HCT116 (cell line): ENCODE measurements around the gene PLCB3. TPM values are rescaled to one million over a fixed set of nuclear protein-coding genes. Genes with fewer than 3 reads are reported as not detected.

Experiments used
- ATAC-seq: fragments of 200-7000 bp; cut with Tn5 transposase; 2 replicates; pipeline ENCODE4 v1.9.1; 2020; ENCODE audit warnings: mild to moderate bottlenecking, moderate library complexity
- BruUV-seq: library from RNA; stranded (reverse); fragments of 400-500 nt; replicated peaks from 2 replicates; lab custom pipeline; 2021; lab: Mats Ljungman, UMichigan
- CTCF ChIA-PET: fragments of 300-600 bp; sonication (Branson Sonifier 250); formaldehyde crosslinking; loops from one replicate; lab custom pipeline; 2021; ENCODE audit warnings: antibody characterized with exemption; lab: Charles Lee
- POLR2A ChIA-PET: fragments of 300-600, 350-600 bp; sonication (Branson Sonifier 250); formaldehyde crosslinking; loops from one replicate; lab custom pipeline; 2021; ENCODE audit warnings: antibody characterized with exemption; lab: Charles Lee
- RAD21 ChIA-PET, 2 experiments: fragments of 300-600 bp; sonication (Branson Sonifier 250); formaldehyde crosslinking; loops; one replicate each; lab custom pipeline; 2023; ENCODE audit warnings: low total read pairs in 2 of 2; ENCODE audit not compliant: uncharacterized antibody in 2 of 2, unreplicated experiment in 2 of 2, low non-redundant PET in 1 of 2; lab: Charles Lee
- DNase-seq: peaks from one replicate; pipeline ENCODE4 v3.0.0-alpha.2; 2010; ENCODE audit warnings: low read depth, low spot score
- H2AFZ ChIP-seq: fragments of 200-600 bp; shearing (Covaris generic), sonication (generic); 2 replicates; pipeline ENCODE4 v1.6.1; 2017; ENCODE audit warnings: low read depth, mixed run types, mixed read lengths, antibody characterized with exemption, low read length; ENCODE audit not compliant: poor library complexity, severe bottlenecking
- H3K27ac ChIP-seq: 2 replicates; pipeline ENCODE4 v1.5.1; 2012; ENCODE audit warnings: low read depth, low read length
- H3K27me3 ChIP-seq: fragments of 200-600 bp; sonication (generic); 2 replicates; pipeline ENCODE4 v1.6.1; 2016; ENCODE audit warnings: mixed run types, low read length, mixed read lengths; ENCODE audit not compliant: insufficient read depth
- H3K36me3 ChIP-seq, 2 experiments: fragments of 200-500 bp in 1 of 2; fragments of 200-600 bp in 1 of 2; sonication (Bioruptor generic) in 1 of 2; sonication (generic) in 1 of 2; 2 replicates each; pipeline versions ENCODE4 v1.5.1 to v1.6.1; 2014 to 2016; ENCODE audit warnings: low read length in 2 of 2, inconsistent platforms in 1 of 2, mixed read lengths in 1 of 2, mixed run types in 1 of 2; ENCODE audit not compliant: insufficient read depth in 2 of 2, control insufficient read depth in 1 of 2
- H3K4me1 ChIP-seq, 2 experiments: fragments of 200-600 bp in 1 of 2; sonication (generic) in 1 of 2; 2 replicates each; pipeline versions ENCODE4 v1.5.1 to v1.6.1; 2012 to 2017; ENCODE audit warnings: low read length in 2 of 2, inconsistent platforms in 1 of 2, mild to moderate bottlenecking in 1 of 2, mixed read lengths in 1 of 2, mixed run types in 1 of 2, moderate library complexity in 1 of 2; ENCODE audit not compliant: insufficient read depth in 2 of 2, control insufficient read depth in 1 of 2
- H3K4me2 ChIP-seq: fragments of 200-600 bp; sonication (generic); 2 replicates; pipeline ENCODE4 v1.6.1; 2017; ENCODE audit warnings: mixed run types, low read length, mixed read lengths
- H3K4me3 ChIP-seq, 2 experiments: fragments of 200-600 bp in 1 of 2; sonication (generic) in 1 of 2; replicated peaks in 1 of 2; 2 replicates each; pipeline ENCODE4 v1.5.1; 2011 to 2016; ENCODE audit warnings: low read length in 2 of 2, control low read depth in 1 of 2, low read depth in 1 of 2, mild to moderate bottlenecking in 1 of 2, mixed read lengths in 1 of 2, mixed run types in 1 of 2
- H3K79me2 ChIP-seq: fragments of 200-600 bp; sonication (generic); 2 replicates; pipeline ENCODE4 v1.6.1; 2017; ENCODE audit warnings: mild to moderate bottlenecking, mixed run types, low read length, moderate library complexity, mixed read lengths; ENCODE audit not compliant: insufficient read depth
- H3K9ac ChIP-seq: fragments of 200-600 bp; sonication (generic); 2 replicates; pipeline ENCODE4 v1.6.1; 2016; ENCODE audit warnings: low read length, mixed read lengths
- H3K9me2 ChIP-seq: fragments of 200-600 bp; sonication (generic), shearing (Covaris generic); 2 replicates; pipeline ENCODE4 v1.6.1; 2017; ENCODE audit warnings: mixed run types, mild to moderate bottlenecking, moderate library complexity; ENCODE audit not compliant: insufficient read depth
- H3K9me3 ChIP-seq, 2 experiments: fragments of 200-500 bp in 1 of 2; fragments of 200-600 bp in 1 of 2; sonication (Bioruptor generic) in 1 of 2; sonication (generic) in 1 of 2; 2 replicates each; pipeline ENCODE4 v1.6.1; 2014 to 2017; ENCODE audit warnings: low read length in 2 of 2, mixed read lengths in 2 of 2, inconsistent platforms in 1 of 2, low read depth in 1 of 2, mild to moderate bottlenecking in 1 of 2, mixed run types in 1 of 2, moderate library complexity in 1 of 2; ENCODE audit not compliant: control insufficient read depth in 1 of 2, insufficient read depth in 1 of 2
- H4K20me1 ChIP-seq: fragments of 200-600 bp; sonication (generic), shearing (Covaris generic); 2 replicates; pipeline ENCODE4 v1.6.1; 2017; ENCODE audit warnings: mixed run types, mild to moderate bottlenecking, moderate library complexity; ENCODE audit not compliant: insufficient read depth
- ATF3 ChIP-seq: IDR thresholded peaks from 2 replicates; pipeline ENCODE4 v1.6.1; 2012
- CTCF ChIP-seq, 3 experiments: fragments of 200-600 bp in 1 of 3; sonication (generic) in 1 of 3; IDR thresholded peaks in 2 of 3; conservative IDR thresholded peaks in 1 of 3; 2 replicates each; pipeline ENCODE4 v1.5.1; 2012 to 2017; ENCODE audit warnings: low read depth in 2 of 3, low read length in 2 of 3, antibody characterized with exemption in 1 of 3, borderline replicate concordance in 1 of 3, control low read depth in 1 of 3, mild to moderate bottlenecking in 1 of 3, mixed read lengths in 1 of 3, mixed run types in 1 of 3, moderate library complexity in 1 of 3; ENCODE audit not compliant: insufficient read depth in 1 of 3
- ELF1 ChIP-seq: IDR thresholded peaks from 2 replicates; pipeline ENCODE4 v1.6.1; 2012; ENCODE audit warnings: low read depth, borderline replicate concordance
- FOSL1 ChIP-seq: IDR thresholded peaks from 2 replicates; pipeline ENCODE4 v1.6.1; 2012; ENCODE audit warnings: low read depth
- JUND ChIP-seq: IDR thresholded peaks from 2 replicates; pipeline ENCODE4 v1.6.1; 2012
- POLR2A ChIP-seq: IDR thresholded peaks from 2 replicates; pipeline ENCODE4 v1.7.0; 2011; ENCODE audit warnings: borderline replicate concordance; ENCODE audit not compliant: insufficient read depth, insufficient read length; ENCODE audit errors: extremely low read depth
- RAD21 ChIP-seq: IDR thresholded peaks from 2 replicates; pipeline ENCODE4 v1.6.1; 2012; ENCODE audit warnings: low read depth, mild to moderate bottlenecking
- SP1 ChIP-seq: IDR thresholded peaks from 2 replicates; pipeline ENCODE4 v1.6.1; 2012; ENCODE audit warnings: low read depth
- TCF7L2 ChIP-seq: IDR thresholded peaks from 2 replicates; pipeline ENCODE4 v1.7.0; 2011; ENCODE audit warnings: borderline replicate concordance, inconsistent platforms; ENCODE audit not compliant: insufficient read depth, insufficient read length; ENCODE audit errors: extremely low read depth
- ZFX ChIP-seq: fragments of 450-650 bp; IDR thresholded peaks from 2 replicates; pipeline ENCODE4 v1.6.1; 2017
- intact Hi-C: fragments of 100-400 bp; cut with micrococcal nuclease; formaldehyde crosslinking; loops from 2 replicates; pipeline ENCODE4 v1.10.0; 2022
- total RNA-seq: library from RNA; stranded (reverse); gene quantifications from one replicate; pipeline ENCODE4 v1.2.1, GENCODE V29; 2021; ENCODE audit not compliant: unreplicated experiment

PLCB3 gene
- total RNA-seq, 1 experiment from 2014 or later = 106 TPM

DNA sequence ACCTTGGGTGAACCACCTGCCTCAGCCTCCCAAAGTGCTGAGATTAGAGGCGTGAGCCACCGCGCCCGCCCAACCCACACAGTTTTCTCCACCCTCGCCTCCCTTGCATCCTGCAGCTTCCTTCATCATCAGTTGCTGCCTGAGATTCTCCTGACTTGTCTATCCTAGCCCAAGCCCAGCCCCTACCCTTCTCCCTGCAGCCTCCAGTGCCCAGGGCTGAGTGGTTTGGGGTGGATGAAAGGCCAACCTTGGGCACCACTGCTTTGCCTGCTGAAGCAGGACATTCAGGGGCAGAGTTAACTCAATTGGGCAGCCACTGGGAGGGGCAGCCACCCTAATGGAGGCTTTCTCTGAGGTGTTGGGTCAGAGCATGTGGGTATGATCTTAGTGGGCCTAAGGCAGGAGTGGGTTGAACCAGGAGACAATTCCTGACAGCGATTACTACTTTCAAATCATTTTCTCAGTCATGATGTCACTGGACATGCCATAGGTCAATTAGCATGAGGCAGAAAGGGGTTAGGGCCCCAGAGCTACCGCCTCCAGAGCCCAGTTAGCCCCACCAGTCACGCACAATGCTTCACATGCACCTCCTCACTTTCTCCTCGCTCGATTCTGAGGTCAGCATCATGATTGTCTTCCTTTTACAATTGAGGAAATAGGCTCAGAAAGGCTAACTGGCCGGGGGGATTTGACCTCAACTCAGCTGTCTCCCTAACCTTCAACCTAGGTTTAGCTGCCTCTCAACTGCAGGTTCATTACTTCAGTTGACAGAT, 11.5 kb upstream of the PLCB3 start:
- peaks cover 0 to 20% of the 10 kb centered on the region in 2 experiments; a peak in 1 of 4 replicates for H3K36me3 ChIP-seq
- peak overlapping the region; percentile 84 for H3K4me2 ChIP-seq
- CTCF ChIA-PET = no interaction called here
- H3K9ac ChIP-seq = peak overlapping the region; percentile 99
- no peak for TF ChIP-seq JUND
- no peak for TF ChIP-seq FOSL1
- no peak for TF ChIP-seq ATF3
- no peak for TF ChIP-seq CTCF (IDR thresholded peaks at IDR 0.05 in 2 of 3, conservative IDR thresholded peaks at IDR 0.05 in 1 of 3; ENCODE audit: borderline replicate concordance in 1 of 3, insufficient read depth in 1 of 3, low read depth in 2 of 3, low read length in 2 of 3)
- no peak for TF ChIP-seq RAD21
- TF ChIP-seq ZFX = no peak
- TF ChIP-seq TCF7L2 = no peak
- no peak for TF ChIP-seq SP1
- TF ChIP-seq ELF1 = no peak
- no peak for TF ChIP-seq POLR2A
- peak overlapping the region; percentile 96 for H3K27ac ChIP-seq
- H3K4me3 ChIP-seq = peak overlapping the region; percentile 70 to 91
- H3K9me2 ChIP-seq = no peaks in the 10 kb centered on the region
- DNase-seq (no peak), ATAC-seq (no peak)
- peaks cover 41% of the 10 kb centered on the region for H3K79me2 ChIP-seq
- H4K20me1 ChIP-seq = no peaks in the 10 kb centered on the region
- no peak overlapping the region for H2AFZ ChIP-seq
- no TSS peak for BruUV-seq
- peaks cover 35 to 65% of the 10 kb centered on the region in 2 experiments for H3K4me1 ChIP-seq
- POLR2A ChIA-PET = interaction anchor here (1.1 kb wide), 1 partner anchor 9 kb away, joined by 4 read pairs; no protein-coding TSS in a partner anchor
- H3K9me3 ChIP-seq = no peaks in the 10 kb centered on the region
- RAD21 ChIA-PET = no interaction called here
- intact Hi-C loops = loop anchor here (2.0 kb wide), 1 partner anchor 65 kb away; the partner anchor contains the start of gene ESRRA
- no peaks in the 10 kb centered on the region for H3K27me3 ChIP-seq
